Trophoblast cell (in vitro differentiated cells and primary cell): Measurements from ENCODE around the gene MARK2.

Source experiments
- DNase-seq, 2 donors: peaks; one replicate each; pipeline ENCODE4 v3.0.0-alpha.2; 2016
- H2AFZ ChIP-seq: 2 replicates; pipeline ENCODE4 v1.6.1; 2013; ENCODE audit warnings: low read length, moderate library complexity, mild to moderate bottlenecking; ENCODE audit not compliant: insufficient read depth, poor library complexity
- H2AK5ac ChIP-seq: 2 replicates; pipeline ENCODE4 v1.6.1; 2013; ENCODE audit warnings: mild to moderate bottlenecking, low read length
- H2BK120ac ChIP-seq: 2 replicates; pipeline ENCODE4 v1.6.1; 2013; ENCODE audit warnings: low read length, mild to moderate bottlenecking, moderate library complexity; ENCODE audit not compliant: insufficient read depth, poor library complexity
- H2BK12ac ChIP-seq: 2 replicates; pipeline ENCODE4 v1.6.1; 2013; ENCODE audit warnings: mild to moderate bottlenecking, low read length, moderate library complexity
- H2BK5ac ChIP-seq: 2 replicates; pipeline ENCODE4 v1.6.1; 2013; ENCODE audit warnings: low read length, low read depth, moderate library complexity, mild to moderate bottlenecking; ENCODE audit not compliant: poor library complexity
- H3K14ac ChIP-seq: 2 replicates; pipeline ENCODE4 v1.6.1; 2013; ENCODE audit warnings: mild to moderate bottlenecking, low read length
- H3K18ac ChIP-seq: 2 replicates; pipeline ENCODE4 v1.6.1; 2013; ENCODE audit warnings: mild to moderate bottlenecking, low read length
- H3K23ac ChIP-seq: 2 replicates; pipeline ENCODE4 v1.6.1; 2013; ENCODE audit warnings: low read length
- H3K27ac ChIP-seq: 2 replicates; pipeline ENCODE4 v1.5.1; 2013; ENCODE audit warnings: low read depth, mild to moderate bottlenecking, inconsistent platforms, low read length, moderate library complexity
- H3K27me3 ChIP-seq: 2 replicates; pipeline ENCODE4 v1.6.1; 2013; ENCODE audit warnings: inconsistent platforms, mild to moderate bottlenecking, low read length, moderate library complexity; ENCODE audit not compliant: insufficient read depth
- H3K36me3 ChIP-seq, 2 experiments: 1 replicate in 1 of 2; 2 replicates in 1 of 2; pipeline ENCODE4 v1.6.1; 2013; ENCODE audit warnings: low read length in 2 of 2, mild to moderate bottlenecking in 2 of 2, moderate library complexity in 1 of 2; ENCODE audit not compliant: insufficient read depth in 2 of 2, control insufficient read depth in 1 of 2
- H3K4ac ChIP-seq: 2 replicates; pipeline ENCODE4 v1.6.1; 2013; ENCODE audit warnings: low read depth, mild to moderate bottlenecking, low read length, moderate library complexity
- H3K4me1 ChIP-seq, 2 experiments: 1 replicate in 1 of 2; 2 replicates in 1 of 2; pipeline ENCODE4 v1.6.1; 2013; ENCODE audit warnings: low read length in 2 of 2, mild to moderate bottlenecking in 2 of 2, moderate library complexity in 1 of 2; ENCODE audit not compliant: insufficient read depth in 2 of 2, control insufficient read depth in 1 of 2
- H3K4me2 ChIP-seq: 2 replicates; pipeline ENCODE4 v1.6.1; 2013; ENCODE audit warnings: inconsistent platforms, mild to moderate bottlenecking, low read length, moderate library complexity
- H3K4me3 ChIP-seq: 2 replicates; pipeline ENCODE4 v1.5.1; 2013; ENCODE audit warnings: mild to moderate bottlenecking, low read depth, low read length, inconsistent platforms
- H3K79me1 ChIP-seq: one replicate; pipeline ENCODE4 v1.6.1; 2013; ENCODE audit warnings: low read length
- H3K79me2 ChIP-seq: 2 replicates; pipeline ENCODE4 v1.6.1; 2013; ENCODE audit warnings: low read length, mild to moderate bottlenecking; ENCODE audit not compliant: control insufficient read depth, insufficient read depth, poor library complexity
- H3K9ac ChIP-seq: 2 replicates; pipeline ENCODE4 v1.6.1; 2013; ENCODE audit warnings: mild to moderate bottlenecking, low read length
- H3K9me3 ChIP-seq: 2 replicates; pipeline ENCODE4 v1.6.1; 2013; ENCODE audit warnings: low read depth, mild to moderate bottlenecking, control low read depth, inconsistent platforms, low read length; ENCODE audit not compliant: insufficient read depth
- H4K12ac ChIP-seq: 2 replicates; pipeline ENCODE4 v1.6.1; 2013; ENCODE audit warnings: low read depth, mild to moderate bottlenecking, low read length, moderate library complexity
- H4K8ac ChIP-seq: 2 replicates; pipeline ENCODE4 v1.6.1; 2013; ENCODE audit warnings: low read depth, mild to moderate bottlenecking, low read length, moderate library complexity
- H4K91ac ChIP-seq: one replicate; pipeline ENCODE4 v1.6.1; 2013; ENCODE audit warnings: low read depth, mild to moderate bottlenecking, low read length, moderate library complexity
- WGBS: extraction: QIAGEN DNeasy Blood & Tissue Kit; methylation state at CpG from one replicate; pipeline ENCODE4 v1.1.7; 2013; ENCODE audit warnings: missing lambda C conversion rate; ENCODE audit not compliant: insufficient read length, insufficient coverage; ENCODE audit errors: extremely low coverage; 5-methylcytosine and 5-hydroxymethylcytosine counted together

The MARK2 gene

GRCh38 chr11:63844836-63845235, 5.9 kb downstream of the MARK2 start:
- Histone ChIP-seq H3K9ac (no peak overlapping the region), H3K36me3 (peaks cover 5 to 6% of the 10 kb centered on the region in 2 experiments), H2AK5ac (no peak overlapping the region), H3K14ac (no peak overlapping the region), H3K18ac (peak overlapping the region; percentile 16), H3K79me1 (peaks cover 11% of the 10 kb centered on the region), H2BK120ac (no peak overlapping the region), H4K8ac (no peak overlapping the region), H2AFZ (no peak overlapping the region), H4K12ac (no peak overlapping the region), H3K23ac (no peak overlapping the region), H3K4ac (peak overlapping the region; percentile 2), H3K9me3 (peaks cover 1% of the 10 kb centered on the region), H2BK12ac (no peak overlapping the region), H3K27me3 (no peaks in the 10 kb centered on the region), H3K4me1 (peaks cover 33 to 48% of the 10 kb centered on the region in 2 experiments), H2BK5ac (peak overlapping the region; percentile 11), H3K79me2 (peaks cover 34% of the 10 kb centered on the region), H3K4me3 (no peak overlapping the region), H4K91ac (no peak overlapping the region), H3K4me2 (peak overlapping the region; percentile 17), H3K27ac (peak overlapping the region; percentile 56)
- DNase-seq = no peak
- WGBS = no CpG with 5 or more reads among the region's 4 CpGs

GRCh38 chr11:63845303-63845702, 6.4 kb downstream of the MARK2 start:
- H4K91ac ChIP-seq = no peak overlapping the region
- no peak overlapping the region for H2AFZ ChIP-seq
- DNase-seq = peak; percentile 46 to 70
- H3K36me3 ChIP-seq = peaks cover 5 to 6% of the 10 kb centered on the region in 2 experiments
- H3K18ac ChIP-seq = no peak overlapping the region
- no peaks in the 10 kb centered on the region for H3K27me3 ChIP-seq
- peaks cover 10% of the 10 kb centered on the region for H3K79me1 ChIP-seq
- no peak overlapping the region for H2BK12ac ChIP-seq
- H3K4me1 ChIP-seq = peaks cover 32 to 47% of the 10 kb centered on the region in 2 experiments
- H3K9ac ChIP-seq = no peak overlapping the region
- peaks cover 29% of the 10 kb centered on the region for H3K79me2 ChIP-seq
- no CpG with 5 or more reads among the region's 2 CpGs for WGBS
- H3K14ac ChIP-seq = no peak overlapping the region
- no peak overlapping the region for H3K23ac ChIP-seq
- no peak overlapping the region for H4K8ac ChIP-seq
- H3K4me2 ChIP-seq = peak overlapping the region; percentile 17
- peaks cover 1% of the 10 kb centered on the region for H3K9me3 ChIP-seq
- no peak overlapping the region for H2AK5ac ChIP-seq
- peak overlapping the region; percentile 56 for H3K27ac ChIP-seq
- H2BK120ac ChIP-seq = no peak overlapping the region
- H3K4ac ChIP-seq = no peak overlapping the region
- H3K4me3 ChIP-seq = no peak overlapping the region
- no peak overlapping the region for H2BK5ac ChIP-seq
- no peak overlapping the region for H4K12ac ChIP-seq

GRCh38 chr11:63845911-63846310, 7.0 kb downstream of the MARK2 start:
- Histone ChIP-seq H2AFZ (no peak overlapping the region), H3K9ac (no peak overlapping the region), H2BK12ac (no peak overlapping the region), H3K27me3 (no peaks in the 10 kb centered on the region), H3K23ac (no peak overlapping the region), H4K12ac (no peak overlapping the region), H4K8ac (no peak overlapping the region), H2BK120ac (no peak overlapping the region), H3K79me1 (peaks cover 10% of the 10 kb centered on the region), H3K79me2 (peaks cover 25% of the 10 kb centered on the region), H3K36me3 (peaks cover 5 to 6% of the 10 kb centered on the region in 2 experiments), H3K18ac (no peak overlapping the region), H3K4ac (peak overlapping the region; percentile 50), H2AK5ac (no peak overlapping the region), H3K27ac (peak overlapping the region; percentile 56), H3K4me3 (no peak overlapping the region), H3K9me3 (peaks cover 1% of the 10 kb centered on the region), H3K4me2 (no peak overlapping the region), H3K14ac (no peak overlapping the region), H4K91ac (no peak overlapping the region), H2BK5ac (no peak overlapping the region), H3K4me1 (peaks cover 28 to 45% of the 10 kb centered on the region in 2 experiments)
- DNase-seq = peak; percentile 76 to 88
- WGBS = no CpG with 5 or more reads among the region's 7 CpGs

- H3K4me3 ChIP-seq = no peak overlapping the region
- peak overlapping the region; percentile 46 for H3K18ac ChIP-seq
- H3K79me1 ChIP-seq = peaks cover 10% of the 10 kb centered on the region
- peaks cover 1% of the 10 kb centered on the region for H3K9me3 ChIP-seq
- no peak overlapping the region for H3K23ac ChIP-seq
- H3K4me1 ChIP-seq = peaks cover 30 to 40% of the 10 kb centered on the region in 2 experiments
- no peak overlapping the region for H4K12ac ChIP-seq
- H3K4ac ChIP-seq = no peak overlapping the region
- H4K8ac ChIP-seq = no peak overlapping the region
- H2BK120ac ChIP-seq = peak overlapping the region; percentile 17
- peaks cover 5 to 6% of the 10 kb centered on the region in 2 experiments for H3K36me3 ChIP-seq
- H2BK5ac ChIP-seq = peak overlapping the region; percentile 47
- H3K79me2 ChIP-seq = peaks cover 25% of the 10 kb centered on the region
- H2BK12ac ChIP-seq = peak overlapping the region; percentile 73
- H4K91ac ChIP-seq = no peak overlapping the region
- no peak overlapping the region for H2AK5ac ChIP-seq
- H3K27me3 ChIP-seq = no peaks in the 10 kb centered on the region
- H3K9ac ChIP-seq = no peak overlapping the region
- WGBS = no CpG with 5 or more reads among the region's 6 CpGs
- H2AFZ ChIP-seq = no peak overlapping the region
- H3K4me2 ChIP-seq = peak overlapping the region; percentile 67
- H3K14ac ChIP-seq = peak overlapping the region; percentile 71
- H3K27ac ChIP-seq = peak overlapping the region; percentile 77
- no peak for DNase-seq
These were observed 8.0 kb downstream of the MARK2 start for GRCh38 chr11:63846897-63847296.
